ENCODE results near the gene KCNB1. TPM values are rescaled to one million over a fixed set of nuclear protein-coding genes. Genes with fewer than 3 reads are reported as not detected.

KCNB1 gene
- total RNA-seq, 1 experiment from 2014 or later: 0.09 TPM

DNA sequence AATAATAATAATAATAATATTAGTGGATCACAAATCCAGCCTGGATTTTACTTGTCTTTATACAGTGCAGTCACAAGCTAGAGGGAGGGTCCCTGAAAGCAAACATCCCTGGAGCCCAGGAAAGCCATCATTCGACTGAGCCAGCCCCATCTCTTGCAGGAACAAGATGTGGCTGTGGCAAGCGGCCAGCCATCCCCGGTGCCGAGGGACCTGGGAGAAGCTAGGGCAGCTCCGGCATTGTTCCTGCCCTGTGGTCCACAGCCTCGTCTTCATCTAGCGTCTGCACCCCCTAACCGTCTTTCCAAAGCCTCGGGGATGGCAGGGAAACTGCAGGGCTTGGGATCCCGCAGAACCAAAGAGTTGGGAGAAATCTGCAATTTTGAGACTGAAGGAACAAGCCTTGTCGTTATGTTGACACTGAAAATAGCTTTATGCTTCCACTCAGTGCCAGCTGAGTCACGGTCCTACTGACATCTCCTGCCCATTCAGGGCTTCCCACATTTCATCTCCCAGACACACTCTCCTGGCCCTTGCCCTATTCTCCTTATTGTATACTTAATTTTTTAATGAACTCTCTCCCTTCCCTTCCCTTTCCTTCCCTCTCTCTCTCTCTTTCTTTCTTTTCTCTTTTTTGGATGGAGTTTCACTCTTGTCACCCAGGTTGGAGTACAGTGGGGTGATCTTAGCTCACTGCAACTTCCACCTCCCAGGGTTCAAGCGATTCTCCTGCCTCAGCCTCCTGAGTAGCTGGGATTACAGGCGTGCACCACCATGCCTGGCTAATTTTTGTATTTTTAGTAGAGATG is 142.1 kb downstream of the KCNB1 start:
- intact Hi-C loops (cut with micrococcal nuclease; ENCODE audit: unreplicated experiment): no loop called here
- H3K36me3 ChIP-seq (ENCODE audit: control insufficient read depth, insufficient read depth, low read length): no peaks in the 10 kb centered on the region
- no peaks in the 10 kb centered on the region for H3K9me3 ChIP-seq
- ChIA-PET CTCF (interaction anchor here (0.6 to 0.7 kb wide), 2 partner anchors 82 to 263 kb away, joined by 6 read pairs; no protein-coding TSS in a partner anchor), POLR2A (no interaction called here)
- TF ChIP-seq CTCF (IDR thresholded peaks at IDR 0.05; ENCODE audit: insufficient read depth in 1 of 2, low read depth in 1 of 2, low read length in 1 of 2, severe bottlenecking in 1 of 2, unreplicated experiment in 1 of 2): no peak
- no peak overlapping the region for H3K4me3 ChIP-seq (ENCODE audit: low read depth, low read length)
- Mint-ChIP-seq H3K4me3 (ENCODE audit: unreplicated experiment) (no peak overlapping the region), H3K4me1 (ENCODE audit: low read depth, unreplicated experiment) (no peaks in the 10 kb centered on the region), H3K36me3 (ENCODE audit: insufficient read depth, unreplicated experiment) (no peaks in the 10 kb centered on the region), H3K9me3 (ENCODE audit: unreplicated experiment) (no peaks in the 10 kb centered on the region), H3K27ac (ENCODE audit: unreplicated experiment) (peak overlapping the region; percentile 16), H3K27me3 (ENCODE audit: insufficient read depth, unreplicated experiment) (peaks cover 18% of the 10 kb centered on the region)
- BruUV-seq (replicated peaks): no TSS peak
- no peaks in the 10 kb centered on the region; the same call in none of the 2 replicates for H3K27me3 ChIP-seq (replicated peaks; ENCODE audit: control insufficient read depth, insufficient read depth, low read length)
- DNase-seq: no peak
- peaks cover 7% of the 10 kb centered on the region for H3K4me1 ChIP-seq

DNA sequence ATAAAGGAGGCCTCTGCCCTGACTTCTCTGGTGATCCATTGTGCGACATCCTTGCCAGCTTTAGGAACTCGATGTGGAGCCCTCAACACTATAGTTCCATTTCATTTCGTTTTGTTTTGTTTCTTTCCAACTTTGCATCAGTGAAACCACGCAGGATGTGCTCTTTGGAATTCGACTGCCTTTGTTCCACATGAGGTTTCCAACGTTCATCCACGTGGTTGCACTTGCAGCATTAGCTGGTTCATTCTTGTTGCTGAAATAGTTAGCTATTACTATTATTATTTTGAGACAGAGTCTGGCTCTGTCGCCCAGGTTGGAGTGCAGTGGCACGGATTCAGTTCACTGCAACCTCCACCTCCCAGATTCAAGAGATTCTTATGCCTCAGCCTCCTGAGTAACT is 143.3 kb downstream of the KCNB1 start:
- Mint-ChIP-seq H3K4me1 (ENCODE audit: low read depth, unreplicated experiment) (no peaks in the 10 kb centered on the region), H3K36me3 (ENCODE audit: insufficient read depth, unreplicated experiment) (no peaks in the 10 kb centered on the region), H3K27me3 (ENCODE audit: insufficient read depth, unreplicated experiment) (peaks cover 18% of the 10 kb centered on the region), H3K9me3 (ENCODE audit: unreplicated experiment) (no peaks in the 10 kb centered on the region), H3K27ac (ENCODE audit: unreplicated experiment) (no peak overlapping the region), H3K4me3 (ENCODE audit: unreplicated experiment) (no peak overlapping the region)
- Histone ChIP-seq H3K4me3 (ENCODE audit: low read depth, low read length) (no peak overlapping the region), H3K4me1 (peaks cover 7% of the 10 kb centered on the region), H3K27me3 (replicated peaks; ENCODE audit: control insufficient read depth, insufficient read depth, low read length) (no peaks in the 10 kb centered on the region; the same call in none of the 2 replicates), H3K9me3 (no peaks in the 10 kb centered on the region), H3K36me3 (ENCODE audit: control insufficient read depth, insufficient read depth, low read length) (no peaks in the 10 kb centered on the region)
- no peak for DNase-seq
- intact Hi-C loops (cut with micrococcal nuclease; ENCODE audit: unreplicated experiment): loop anchor here (10.0 kb wide), 1 partner anchor 506 kb away; no protein-coding TSS in a partner anchor
- ChIA-PET CTCF (interaction anchor here (0.5 to 0.7 kb wide), 3 partner anchors 16 to 266 kb away, joined by 3 to 5 read pairs (median 4); no protein-coding TSS in a partner anchor), POLR2A (no interaction called here)
- no TSS peak for BruUV-seq (replicated peaks)
- no peak for TF ChIP-seq CTCF (IDR thresholded peaks at IDR 0.05; ENCODE audit: insufficient read depth in 1 of 2, low read depth in 1 of 2, low read length in 1 of 2, severe bottlenecking in 1 of 2, unreplicated experiment in 1 of 2)

DNA sequence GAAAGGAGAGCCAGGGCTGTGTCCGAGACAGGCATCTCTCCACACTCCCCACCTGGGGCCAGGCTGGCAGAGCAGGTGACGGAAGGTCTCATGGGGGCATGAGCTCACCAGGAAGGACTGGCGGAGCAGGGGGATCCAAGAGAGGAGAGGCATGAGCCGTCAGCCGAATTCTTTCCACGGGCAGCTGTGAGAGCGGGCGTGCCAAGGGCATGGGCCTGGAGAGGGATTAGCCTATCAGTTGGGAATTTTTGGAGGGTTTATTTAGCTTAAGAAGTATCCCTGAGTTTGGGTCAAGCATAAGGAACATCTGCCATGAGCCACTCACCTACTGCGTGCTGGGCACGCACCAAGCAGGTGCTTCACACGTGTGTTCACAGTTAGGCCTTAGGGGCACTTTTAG is 144.4 kb downstream of the KCNB1 start:
- Mint-ChIP-seq H3K27me3 (ENCODE audit: insufficient read depth, unreplicated experiment) (peaks cover 16% of the 10 kb centered on the region), H3K4me1 (ENCODE audit: low read depth, unreplicated experiment) (no peaks in the 10 kb centered on the region), H3K27ac (ENCODE audit: unreplicated experiment) (no peak overlapping the region), H3K9me3 (ENCODE audit: unreplicated experiment) (no peaks in the 10 kb centered on the region), H3K4me3 (ENCODE audit: unreplicated experiment) (no peak overlapping the region), H3K36me3 (ENCODE audit: insufficient read depth, unreplicated experiment) (no peaks in the 10 kb centered on the region)
- peaks cover 1% of the 10 kb centered on the region; the same call in 1 of the 2 replicates for H3K27me3 ChIP-seq (replicated peaks; ENCODE audit: control insufficient read depth, insufficient read depth, low read length)
- H3K9me3 ChIP-seq: no peaks in the 10 kb centered on the region
- no peak overlapping the region for H3K4me3 ChIP-seq (ENCODE audit: low read depth, low read length)
- no peak for DNase-seq
- no peak for TF ChIP-seq CTCF (IDR thresholded peaks at IDR 0.05; ENCODE audit: insufficient read depth in 1 of 2, low read depth in 1 of 2, low read length in 1 of 2, severe bottlenecking in 1 of 2, unreplicated experiment in 1 of 2)
- POLR2A ChIA-PET: no interaction called here
- intact Hi-C loops (cut with micrococcal nuclease; ENCODE audit: unreplicated experiment): loop anchor here (10.0 kb wide), 1 partner anchor 507 kb away; no protein-coding TSS in a partner anchor
- CTCF ChIA-PET: interaction anchor here (0.5 to 1.8 kb wide), 4 partner anchors 9 to 1837 kb away, joined by 3 to 7 read pairs (median 3); no protein-coding TSS in a partner anchor
- H3K36me3 ChIP-seq (ENCODE audit: control insufficient read depth, insufficient read depth, low read length): no peaks in the 10 kb centered on the region
- no TSS peak for BruUV-seq (replicated peaks)
- H3K4me1 ChIP-seq: peaks cover 4% of the 10 kb centered on the region

All from Caco-2 (cell line).